AG10803 (cell line): ENCODE results near the gene NEK1.

Experiments
- DNase-seq: peaks from one replicate; pipeline ENCODE4 v3.0.0; 2010; ENCODE audit warnings: low read depth
- H3K4me3 ChIP-seq: 2 replicates; pipeline ENCODE4 v1.5.1; 2011; ENCODE audit warnings: mild to moderate bottlenecking, low read length, control low read depth
- CTCF ChIP-seq: conservative IDR thresholded peaks from 2 replicates; pipeline ENCODE4 v1.5.1; 2011; ENCODE audit warnings: mild to moderate bottlenecking, low read length, control low read depth, inconsistent platforms

Gene NEK1

GRCh38 chr4:169384779-169385178 is 227.6 kb downstream of the NEK1 start:
- no peak for TF ChIP-seq CTCF

DNA sequence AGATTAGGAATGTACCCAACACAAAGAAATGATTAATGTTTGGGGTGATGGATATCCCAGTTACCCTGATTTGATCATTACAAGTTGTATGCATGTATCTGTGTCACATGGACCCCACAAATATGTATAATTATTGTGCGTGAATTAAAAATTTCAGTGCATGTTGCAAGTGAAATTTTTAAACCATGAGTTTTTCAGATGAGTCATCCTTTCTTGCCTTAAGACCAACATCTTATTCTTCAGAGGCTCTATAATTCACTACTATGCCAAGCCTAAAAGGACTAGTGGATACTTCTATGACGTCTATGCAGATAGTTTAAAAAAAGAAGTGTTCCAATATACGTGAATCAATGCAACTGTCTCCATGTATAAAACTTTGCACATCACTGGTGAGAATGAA is 228.7 kb downstream of the NEK1 start:
- H3K4me3 ChIP-seq: no peak overlapping the region
- no peak for TF ChIP-seq CTCF
- peak; percentile 97 for DNase-seq

More at GRCh38 chr4:169384779-169385178, 227.6 kb downstream of the NEK1 start:
- no peak for DNase-seq
- H3K4me3 ChIP-seq: no peak overlapping the region

DNA sequence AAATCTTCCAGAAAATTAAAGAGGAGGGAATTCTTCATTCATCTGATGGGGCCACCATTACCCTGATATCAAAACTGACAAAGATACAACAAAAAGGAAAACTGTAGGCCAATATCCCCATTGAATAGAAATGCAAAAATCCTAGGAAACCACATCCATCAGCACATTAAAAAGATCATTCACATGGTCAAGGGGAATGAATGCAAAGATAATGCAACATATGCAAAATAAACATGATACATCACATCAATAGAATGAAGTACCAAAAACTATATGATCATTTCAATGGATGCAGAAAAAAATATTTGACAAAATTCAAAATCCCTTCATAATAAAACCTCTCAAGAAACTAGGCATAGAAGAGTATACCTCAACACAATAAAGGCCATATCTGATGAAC is 232.7 kb downstream of the NEK1 start:
- no peak for DNase-seq
- H3K4me3 ChIP-seq: no peak overlapping the region
- TF ChIP-seq CTCF: no peak

DNA sequence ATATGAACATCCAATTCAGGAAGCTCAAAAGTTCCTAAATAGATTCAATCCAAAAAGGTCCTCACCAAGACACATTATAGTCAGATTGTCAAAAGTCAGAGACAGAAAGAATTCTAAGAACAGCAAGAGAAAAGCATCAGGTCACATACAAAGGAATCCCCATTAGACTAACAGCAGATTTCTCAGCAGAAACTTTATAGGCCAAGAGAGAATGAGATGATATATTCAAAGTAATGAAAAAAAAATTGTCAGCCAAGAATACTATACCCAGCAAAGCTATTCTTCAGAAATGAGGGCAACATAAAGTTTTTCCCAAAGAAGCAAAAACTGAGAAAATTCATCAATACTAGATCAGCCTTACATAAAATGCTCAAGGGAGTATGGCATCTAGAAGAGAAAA is 235.0 kb downstream of the NEK1 start:
- TF ChIP-seq CTCF: no peak
- no peak for DNase-seq
- H3K4me3 ChIP-seq: no peak overlapping the region

DNA sequence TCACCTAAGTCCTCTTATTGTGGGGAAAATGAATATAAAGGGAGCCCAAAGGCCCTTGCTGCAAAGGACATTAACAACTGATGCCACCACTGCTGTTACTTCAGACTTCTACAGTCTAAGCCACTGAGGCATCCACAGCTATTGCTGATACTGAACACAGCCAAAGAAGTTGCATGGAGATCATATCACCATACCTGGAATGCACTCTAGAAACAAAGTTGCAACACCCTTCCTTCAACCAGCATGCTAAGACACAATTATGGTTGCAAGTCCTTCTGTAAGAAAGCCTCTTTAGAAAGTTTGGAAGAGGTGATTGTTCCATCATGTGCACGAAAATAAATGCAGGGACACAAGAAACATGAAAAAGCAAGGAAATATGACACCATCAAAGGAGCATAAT is 236.0 kb downstream of the NEK1 start:
- H3K4me3 ChIP-seq: no peak overlapping the region
- DNase-seq: no peak
- no peak for TF ChIP-seq CTCF

DNA sequence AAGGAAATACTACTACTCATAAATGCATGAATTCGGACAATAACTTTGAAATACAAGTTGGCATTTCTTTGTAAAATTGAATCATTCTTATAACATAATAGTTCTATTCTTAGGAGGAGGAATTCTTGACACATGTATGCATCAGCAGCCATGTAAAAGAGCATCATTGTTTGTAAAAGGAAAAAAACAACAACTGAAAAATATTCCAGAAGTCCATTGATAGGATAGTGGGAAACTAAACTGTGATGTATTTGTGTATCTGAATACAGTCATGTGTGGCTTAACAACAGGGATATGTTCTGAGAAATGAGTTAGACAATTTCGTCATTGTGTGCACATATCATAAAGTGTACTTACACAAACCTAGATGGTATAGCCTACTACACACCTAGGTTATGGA is 239.6 kb downstream of the NEK1 start:
- no peak for TF ChIP-seq CTCF
- H3K4me3 ChIP-seq: no peak overlapping the region
- DNase-seq: no peak

GRCh38 chr4:169369634-169370033 is 242.7 kb downstream of the NEK1 start:
- no peak for TF ChIP-seq CTCF
- no peak overlapping the region for H3K4me3 ChIP-seq
- DNase-seq: no peak
